IMR-90 (cell line): Measurements from ENCODE around the gene IWS1. TPM values are rescaled to one million over a fixed set of nuclear protein-coding genes. Genes with fewer than 3 reads are reported as not detected.

Experiments used
- ATAC-seq: fragments of 200-7000 bp; cut with Tn5 transposase; 2 replicates; pipeline ENCODE4 v1.9.1; 2020; ENCODE audit warnings: low read depth, mild to moderate bottlenecking, moderate library complexity
- BruUV-seq: library from RNA; stranded (reverse); fragments of 400-500 nt; replicated peaks from 2 replicates; lab custom pipeline; 2021; lab: Mats Ljungman, UMichigan
- CTCF ChIA-PET: fragments of 300-600 bp; formaldehyde crosslinking; extraction: SDS; loops from one replicate; lab custom pipeline; 2021; ENCODE audit warnings: antibody characterized with exemption; lab: Yijun Ruan, JAX
- POLR2A ChIA-PET: fragments of 300-600 bp; sonication (Branson Sonifier 250); formaldehyde crosslinking; loops from one replicate; lab custom pipeline; 2022; ENCODE audit warnings: antibody characterized with exemption; ENCODE audit not compliant: unreplicated experiment; lab: Charles Lee
- DNase-seq: peaks from one replicate; pipeline ENCODE4 v3.0.0; 2013
- H2AFZ ChIP-seq: replicated peaks from 2 replicates; pipeline ENCODE3; 2013; ENCODE audit warnings: low read length, mild to moderate bottlenecking; ENCODE audit not compliant: poor library complexity
- H2AK5ac ChIP-seq: 2 replicates; pipeline ENCODE4 v1.6.1; 2013; ENCODE audit warnings: low read depth, low read length, inconsistent platforms
- H2AK9ac ChIP-seq: replicated peaks from 2 replicates; pipeline ENCODE3; 2013; ENCODE audit warnings: mild to moderate bottlenecking, low read depth, low read length, moderate library complexity; ENCODE audit not compliant: poor library complexity
- H2BK120ac ChIP-seq: 2 replicates; pipeline ENCODE4 v1.6.1; 2013; ENCODE audit warnings: low read depth, low read length, inconsistent platforms
- H2BK15ac ChIP-seq: 3 replicates; pipeline ENCODE4 v1.6.1; 2013; ENCODE audit warnings: low read depth, low read length, inconsistent platforms
- H2BK20ac ChIP-seq: 2 replicates; pipeline ENCODE4 v1.6.1; 2013; ENCODE audit warnings: low read depth, mild to moderate bottlenecking, inconsistent platforms, low read length, moderate library complexity
- H2BK5ac ChIP-seq: 2 replicates; pipeline ENCODE4 v1.6.1; 2013; ENCODE audit warnings: mild to moderate bottlenecking, low read depth, low read length, inconsistent platforms; ENCODE audit not compliant: poor library complexity, severe bottlenecking
- H3K14ac ChIP-seq: replicated peaks from 2 replicates; pipeline ENCODE4 v1.6.1; 2013; ENCODE audit warnings: low read depth, low read length, inconsistent platforms
- H3K18ac ChIP-seq: 2 replicates; pipeline ENCODE4 v1.6.1; 2013; ENCODE audit warnings: low read depth, low read length, control low read depth
- H3K23ac ChIP-seq: 2 replicates; pipeline ENCODE4 v1.6.1; 2013; ENCODE audit warnings: low read depth, low read length, inconsistent platforms
- H3K27ac ChIP-seq: 2 replicates; pipeline ENCODE4 v1.5.1; 2013; ENCODE audit warnings: mild to moderate bottlenecking, control low read depth, low read length; ENCODE audit not compliant: insufficient read depth
- H3K27me3 ChIP-seq: 2 replicates; pipeline ENCODE4 v1.6.1; 2013; ENCODE audit warnings: low read length; ENCODE audit not compliant: control insufficient read depth, insufficient read depth
- H3K36me3 ChIP-seq: 2 replicates; pipeline ENCODE4 v1.6.1; 2013; ENCODE audit warnings: low read length, mixed read lengths; ENCODE audit not compliant: control insufficient read depth, insufficient read depth
- H3K4ac ChIP-seq: 2 replicates; pipeline ENCODE4 v1.6.1; 2013; ENCODE audit warnings: low read depth, low read length, inconsistent platforms
- H3K4me1 ChIP-seq: 2 replicates; pipeline ENCODE4 v1.6.1; 2013; ENCODE audit warnings: low read length, mixed read lengths; ENCODE audit not compliant: control insufficient read depth, insufficient read depth
- H3K4me2 ChIP-seq: 2 replicates; pipeline ENCODE4 v1.6.1; 2013; ENCODE audit warnings: low read depth, mild to moderate bottlenecking, control low read depth, low read length, moderate library complexity
- H3K4me3 ChIP-seq: 2 replicates; pipeline ENCODE4 v1.5.1; 2013; ENCODE audit warnings: low read depth, mild to moderate bottlenecking, control low read depth, low read length, moderate library complexity; ENCODE audit not compliant: insufficient read depth
- H3K56ac ChIP-seq: 2 replicates; pipeline ENCODE4 v1.6.1; 2013; ENCODE audit warnings: low read length, inconsistent platforms; ENCODE audit not compliant: insufficient read depth; ENCODE audit errors: extremely low read depth
- H3K79me1 ChIP-seq, 2 experiments: 2 replicates each; pipeline ENCODE4 v1.6.1; 2013; ENCODE audit warnings: low read length in 2 of 2, inconsistent platforms in 1 of 2, low read depth in 1 of 2
- H3K9ac ChIP-seq: 2 replicates; pipeline ENCODE4 v1.6.1; 2013; ENCODE audit warnings: low read depth, low read length, control low read depth
- H3K9me1 ChIP-seq: 2 replicates; pipeline ENCODE4 v1.6.1; 2013; ENCODE audit warnings: low read length, inconsistent platforms; ENCODE audit not compliant: insufficient read depth
- H3K9me3 ChIP-seq: 2 replicates; pipeline ENCODE4 v1.6.1; 2013; ENCODE audit warnings: low read length; ENCODE audit not compliant: control insufficient read depth, insufficient read depth
- H4K20me1 ChIP-seq: 2 replicates; pipeline ENCODE4 v1.6.1; 2013; ENCODE audit warnings: low read length, inconsistent platforms; ENCODE audit not compliant: insufficient read depth
- H4K5ac ChIP-seq: 2 replicates; pipeline ENCODE4 v1.6.1; 2013; ENCODE audit warnings: mild to moderate bottlenecking, low read depth, low read length, control low read depth
- H4K8ac ChIP-seq, 2 experiments: 2 replicates each; pipeline ENCODE4 v1.6.1; 2013; ENCODE audit warnings: low read depth in 2 of 2, low read length in 2 of 2, control low read depth in 1 of 2, inconsistent platforms in 1 of 2
- H4K91ac ChIP-seq: 2 replicates; pipeline ENCODE4 v1.6.1; 2013; ENCODE audit warnings: low read depth, low read length, inconsistent platforms; ENCODE audit not compliant: insufficient read depth
- CEBPB ChIP-seq: IDR thresholded peaks from 2 replicates; pipeline ENCODE4 v1.6.1; 2012; ENCODE audit warnings: low read depth, low read length, improper control_type of control experiment
- CTCF ChIP-seq: conservative IDR thresholded peaks from 2 replicates; pipeline ENCODE4 v1.5.1; 2012; ENCODE audit warnings: mild to moderate bottlenecking, low read depth, low read length, improper control_type of control experiment
- ELK1 ChIP-seq: fragments of 150-350 bp; IDR thresholded peaks from 2 replicates; pipeline ENCODE4 v1.6.1; 2016; ENCODE audit warnings: low read depth, mild to moderate bottlenecking, low read length, moderate library complexity, borderline replicate concordance
- MAZ ChIP-seq: IDR thresholded peaks from 2 replicates; pipeline ENCODE4 v1.6.1; 2012; ENCODE audit warnings: low read depth, mild to moderate bottlenecking, low read length, improper control_type of control experiment, moderate library complexity, borderline replicate concordance
- MXI1 ChIP-seq: IDR thresholded peaks from 2 replicates; pipeline ENCODE4 v1.6.1; 2012; ENCODE audit warnings: low read depth, mild to moderate bottlenecking, low read length, moderate library complexity, borderline replicate concordance
- NFE2L2 ChIP-seq: fragments of 150-350 bp; IDR thresholded peaks from 2 replicates; pipeline ENCODE4 v1.6.1; 2016; ENCODE audit warnings: low read depth, mild to moderate bottlenecking, low read length
- RAD21 ChIP-seq: IDR thresholded peaks from 2 replicates; pipeline ENCODE4 v1.6.1; 2012; ENCODE audit warnings: low read length, improper control_type of control experiment
- RCOR1 ChIP-seq: IDR thresholded peaks from 2 replicates; pipeline ENCODE4 v1.6.1; 2012; ENCODE audit warnings: mild to moderate bottlenecking, low read length, improper control_type of control experiment; ENCODE audit not compliant: insufficient replicate concordance
- RFX5 ChIP-seq: IDR thresholded peaks from 2 replicates; pipeline ENCODE4 v1.8.0; 2012; ENCODE audit warnings: low read depth, mild to moderate bottlenecking, low read length, moderate library complexity
- WGBS, 2 experiments: methylation state at CpG; one replicate each; pipeline versions ENCODE4 v1.1.5 to v1.1.7; 2013; ENCODE audit warnings: missing lambda C conversion rate in 2 of 2; ENCODE audit not compliant: insufficient read length in 1 of 2; ENCODE audit errors: extremely low coverage in 2 of 2; 5-methylcytosine and 5-hydroxymethylcytosine counted together
- dilution Hi-C: fragments of 300-500 bp; cut with HindIII; formaldehyde crosslinking; loops from one replicate; pipeline ENCODE4 v1.14.3; 2018; ENCODE audit warnings: low sequenced_read_pairs; ENCODE audit not compliant: unreplicated experiment
- in situ Hi-C: fragments of 300-500 bp; cut with MboI; formaldehyde crosslinking; loops from 3 replicates; pipeline ENCODE4 v1.14.3; 2019; ENCODE audit warnings: low sequenced_read_pairs, inconsistent platforms, mixed read lengths
- intact Hi-C: fragments of 100-400 bp; cut with micrococcal nuclease; formaldehyde crosslinking; loops from 2 replicates; pipeline ENCODE4 v1.10.0; 2022
- polyA plus RNA-seq, 3 experiments: library from polyadenylated mRNA; depleted of rRNA; stranded (reverse); fragments of >200 nt; gene quantifications; 2 replicates each; pipeline ENCODE4 v1.2.3, GENCODE V29; 2012; ENCODE audit warnings: low replicate concordance in 1 of 3
- total RNA-seq: library from RNA; depleted of rRNA; stranded (reverse); fragments of >200 nt; gene quantifications from 2 replicates; pipeline ENCODE4 v1.2.3, GENCODE V29; 2012

Gene IWS1
- total and polyA plus RNA-seq, 2 of the 4 experiments (the other 2 are of a cell fraction) = 31.5 to 52.5 TPM

GRCh38 chr2:127455566-127456493 lies 70.5 kb downstream of the IWS1 start (continued):
- TF ChIP-seq CEBPB = no peak

GRCh38 chr2:127454595-127455565 lies 71.4 kb downstream of the IWS1 start:
- 0 out of 2 replicates have a peak, but pooled peaks cover 3% of the 10 kb centered on the region for H3K4me1 ChIP-seq
- no peak overlapping the region for H2BK120ac ChIP-seq
- no peak overlapping the region for H3K23ac ChIP-seq
- no peak overlapping the region for H4K91ac ChIP-seq
- no peak overlapping the region for H3K9ac ChIP-seq
- H3K56ac ChIP-seq = no peak overlapping the region
- intact Hi-C loops (no loop called here), in situ Hi-C loops (no loop called here), dilution Hi-C loops (no loop called here)
- 0 out of 2 replicates have a peak overlapping the region, but pooled peaks have one; percentile 57 for H2AK5ac ChIP-seq
- no peak overlapping the region for H2BK15ac ChIP-seq
- no peaks in the 10 kb centered on the region for H3K36me3 ChIP-seq
- no peak overlapping the region for H2BK5ac ChIP-seq
- H3K9me1 ChIP-seq = no peaks in the 10 kb centered on the region; the same call in 1 of the 2 replicates
- 0 out of 2 replicates have a peak, but pooled peaks have one; percentile 29 for ATAC-seq
- ChIA-PET POLR2A (no interaction called here), CTCF (interaction anchor here (0.5 to 1.9 kb wide), 2 partner anchors 24 to 44 kb away, joined by 3 to 6 read pairs; no protein-coding TSS in a partner anchor)
- H4K8ac ChIP-seq = no peak overlapping the region
- H4K20me1 ChIP-seq = no peaks in the 10 kb centered on the region
- H2AK9ac ChIP-seq = no peak overlapping the region
- no peak overlapping the region for H3K18ac ChIP-seq
- H3K27me3 ChIP-seq = no peaks in the 10 kb centered on the region
- peak overlapping the region; percentile 31 for H3K14ac ChIP-seq
- H2AFZ ChIP-seq = no peak overlapping the region
- H3K4ac ChIP-seq = no peak overlapping the region
- H4K5ac ChIP-seq = no peak overlapping the region
- no peak overlapping the region for H3K27ac ChIP-seq
- H2BK20ac ChIP-seq = no peak overlapping the region
- no peak for DNase-seq
- H3K4me3 ChIP-seq = no peak overlapping the region
- H3K4me2 ChIP-seq = no peak overlapping the region
- BruUV-seq = no TSS peak
- H3K79me1 ChIP-seq = no peaks in the 10 kb centered on the region
- WGBS, 2 experiments = 100% methylated on average over 2 of the region's 19 CpGs; no CpG with 5 or more reads in 1 of the 2 experiments
- H3K9me3 ChIP-seq = no peaks in the 10 kb centered on the region
- TF ChIP-seq RFX5 = no peak
- TF ChIP-seq MAZ = no peak
- no peak for TF ChIP-seq CTCF
- TF ChIP-seq RAD21 = no peak
- no peak for TF ChIP-seq NFE2L2
- TF ChIP-seq RCOR1 = no peak
- TF ChIP-seq ELK1 = no peak
- no peak for TF ChIP-seq MXI1
